ENCODE results near the gene ITGB2.

DNA sequence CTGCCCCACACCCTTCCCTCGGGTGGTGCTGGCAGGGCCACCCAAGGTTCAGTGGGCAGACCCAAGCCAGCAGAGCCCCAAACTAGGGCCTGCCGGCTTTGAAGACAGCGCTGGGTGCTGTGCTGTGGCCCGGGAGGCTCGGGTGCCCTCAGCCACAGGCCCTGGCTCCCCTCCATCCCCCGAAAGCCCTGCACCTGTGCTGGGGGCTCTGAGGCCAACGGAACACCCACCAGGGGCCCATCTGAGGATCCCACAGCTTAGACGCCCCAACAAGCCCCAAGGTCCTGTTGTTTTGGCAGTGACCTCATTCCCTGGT, 8.6 kb downstream of the ITGB2 start:
- TF ChIP-seq, protein P1, sequence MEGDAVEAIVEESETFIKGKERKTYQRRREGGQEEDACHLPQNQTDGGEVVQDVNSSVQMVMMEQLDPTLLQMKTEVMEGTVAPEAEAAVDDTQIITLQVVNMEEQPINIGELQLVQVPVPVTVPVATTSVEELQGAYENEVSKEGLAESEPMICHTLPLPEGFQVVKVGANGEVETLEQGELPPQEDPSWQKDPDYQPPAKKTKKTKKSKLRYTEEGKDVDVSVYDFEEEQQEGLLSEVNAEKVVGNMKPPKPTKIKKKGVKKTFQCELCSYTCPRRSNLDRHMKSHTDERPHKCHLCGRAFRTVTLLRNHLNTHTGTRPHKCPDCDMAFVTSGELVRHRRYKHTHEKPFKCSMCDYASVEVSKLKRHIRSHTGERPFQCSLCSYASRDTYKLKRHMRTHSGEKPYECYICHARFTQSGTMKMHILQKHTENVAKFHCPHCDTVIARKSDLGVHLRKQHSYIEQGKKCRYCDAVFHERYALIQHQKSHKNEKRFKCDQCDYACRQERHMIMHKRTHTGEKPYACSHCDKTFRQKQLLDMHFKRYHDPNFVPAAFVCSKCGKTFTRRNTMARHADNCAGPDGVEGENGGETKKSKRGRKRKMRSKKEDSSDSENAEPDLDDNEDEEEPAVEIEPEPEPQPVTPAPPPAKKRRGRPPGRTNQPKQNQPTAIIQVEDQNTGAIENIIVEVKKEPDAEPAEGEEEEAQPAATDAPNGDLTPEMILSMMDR (conservative IDR thresholded peaks at IDR 0.05), result no peak
- no peak for TF ChIP-seq EZH2 (IDR thresholded peaks at IDR 0.05; ENCODE audit: low read depth)
